HG02943 (cell line): ENCODE measurements around the gene MCCD1.
"Not testable (repeated sequence)": the region's sequence is repeated elsewhere in the genome, so short reads cannot be mapped to it uniquely, and the experiment has no call there.

Experiments
- ATAC-seq: cut with Tn5 transposase; IDR thresholded peaks from one replicate; pipeline ENCODE4 v1.9.1; 2021; ENCODE audit warnings: mild to moderate bottlenecking, low read depth, moderate library complexity; ENCODE audit not compliant: unreplicated experiment

The MCCD1 gene

GRCh38 chr6:31509036-31509435 lies 19.7 kb upstream of the MCCD1 start:
- ATAC-seq, result not testable (repeated sequence)

- ATAC-seq, result no peak
These were observed 18.8 kb upstream of the MCCD1 start for GRCh38 chr6:31510007-31510406.

GRCh38 chr6:31513456-31514165 lies 15.2 kb upstream of the MCCD1 start:
- ATAC-seq, result no peak

GRCh38 chr6:31521835-31522234 lies 6.9 kb upstream of the MCCD1 start:
- no peak for ATAC-seq

GRCh38 chr6:31525553-31525931 lies 3.2 kb upstream of the MCCD1 start:
- ATAC-seq, result no peak

GRCh38 chr6:31525932-31526591 lies 2.7 kb upstream of the MCCD1 start:
- ATAC-seq, result no peak

GRCh38 chr6:31528307-31528777 lies 420 bp upstream of the MCCD1 start:
- no peak for ATAC-seq

- ATAC-seq, result no peak
These were observed 778 bp downstream of the MCCD1 start for GRCh38 chr6:31529329-31530150.

- ATAC-seq, result no peak
These were observed 1.9 kb downstream of the MCCD1 start for GRCh38 chr6:31530659-31531058.

GRCh38 chr6:31531162-31531561 lies 2.4 kb downstream of the MCCD1 start:
- no peak for ATAC-seq

- ATAC-seq, result no peak
These were observed 3.2 kb downstream of the MCCD1 start for GRCh38 chr6:31531771-31532643.

- ATAC-seq, result no peak
These were observed 4.1 kb downstream of the MCCD1 start for GRCh38 chr6:31532644-31533454.

GRCh38 chr6:31533455-31533841 lies 4.7 kb downstream of the MCCD1 start:
- ATAC-seq, result no peak

GRCh38 chr6:31534011-31534410 lies 5.2 kb downstream of the MCCD1 start:
- no peak for ATAC-seq

GRCh38 chr6:31534521-31535040 lies 5.8 kb downstream of the MCCD1 start:
- ATAC-seq, result no peak

- no peak for ATAC-seq
These were observed 7.0 kb downstream of the MCCD1 start for GRCh38 chr6:31535538-31536324.

- no peak for ATAC-seq
These were observed 10.1 kb downstream of the MCCD1 start for GRCh38 chr6:31538805-31539400.

GRCh38 chr6:31540640-31541039 lies 11.9 kb downstream of the MCCD1 start:
- ATAC-seq, result no peak
